BE2C (cell line): ENCODE results near the gene TADA2B.
A peak's percentile ranks its signal among the peaks of the same experiment; 100 is the strongest.

Experiments used
- DNase-seq: peaks from one replicate; pipeline ENCODE4 v3.0.0-alpha.2; 2020
- H3K27me3 ChIP-seq: fragments of 250-450 bp; sonication (Bioruptor Pico); 2 replicates; pipeline ENCODE4 v1.5.1; 2020; ENCODE audit warnings: mild to moderate bottlenecking
- H3K36me3 ChIP-seq: fragments of 250-450 bp; sonication (Bioruptor Pico); 2 replicates; pipeline ENCODE4 v1.5.1; 2020; ENCODE audit warnings: mild to moderate bottlenecking
- H3K4me1 ChIP-seq: fragments of 250-450 bp; sonication (Bioruptor Pico); 2 replicates; pipeline ENCODE4 v1.5.1; 2020
- H3K4me3 ChIP-seq: 2 replicates; pipeline ENCODE4 v1.5.1; 2011; ENCODE audit warnings: low read depth, low read length
- H3K9me3 ChIP-seq: fragments of 250-450 bp; sonication (Bioruptor Pico); 2 replicates; pipeline ENCODE4 v1.5.1; 2020
- CTCF ChIP-seq: IDR thresholded peaks from 2 replicates; pipeline ENCODE4 v1.5.1; 2012; ENCODE audit warnings: mild to moderate bottlenecking, low read depth, low read length

Gene TADA2B

DNA sequence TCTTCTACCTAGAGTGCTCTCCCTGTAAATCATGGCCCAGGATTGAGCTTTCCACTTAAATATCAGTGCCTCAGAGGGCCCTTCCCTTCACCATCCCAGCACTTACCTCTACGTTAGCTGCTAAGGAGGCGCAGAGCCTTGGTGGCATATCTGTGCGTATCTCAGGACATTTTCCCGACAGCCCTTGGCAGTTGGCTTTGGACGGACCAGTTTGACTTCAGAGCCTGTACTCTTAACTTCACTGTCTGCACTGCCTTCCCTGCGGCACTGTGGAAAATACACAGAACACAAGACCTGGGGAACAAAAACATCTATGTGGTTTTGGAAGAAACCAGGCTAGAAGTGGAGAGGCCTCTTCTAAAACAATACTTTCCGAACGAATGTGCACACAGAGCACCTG lies 2.4 kb downstream of the TADA2B start:
- H3K4me1 ChIP-seq = peaks cover 14% of the 10 kb centered on the region; the same call in 1 of the 2 replicates
- H3K36me3 ChIP-seq = no peaks in the 10 kb centered on the region
- DNase-seq = no peak
- H3K4me3 ChIP-seq = peak overlapping the region; percentile 95
- TF ChIP-seq CTCF = no peak
- no peaks in the 10 kb centered on the region for H3K27me3 ChIP-seq
- no peaks in the 10 kb centered on the region for H3K9me3 ChIP-seq

DNA sequence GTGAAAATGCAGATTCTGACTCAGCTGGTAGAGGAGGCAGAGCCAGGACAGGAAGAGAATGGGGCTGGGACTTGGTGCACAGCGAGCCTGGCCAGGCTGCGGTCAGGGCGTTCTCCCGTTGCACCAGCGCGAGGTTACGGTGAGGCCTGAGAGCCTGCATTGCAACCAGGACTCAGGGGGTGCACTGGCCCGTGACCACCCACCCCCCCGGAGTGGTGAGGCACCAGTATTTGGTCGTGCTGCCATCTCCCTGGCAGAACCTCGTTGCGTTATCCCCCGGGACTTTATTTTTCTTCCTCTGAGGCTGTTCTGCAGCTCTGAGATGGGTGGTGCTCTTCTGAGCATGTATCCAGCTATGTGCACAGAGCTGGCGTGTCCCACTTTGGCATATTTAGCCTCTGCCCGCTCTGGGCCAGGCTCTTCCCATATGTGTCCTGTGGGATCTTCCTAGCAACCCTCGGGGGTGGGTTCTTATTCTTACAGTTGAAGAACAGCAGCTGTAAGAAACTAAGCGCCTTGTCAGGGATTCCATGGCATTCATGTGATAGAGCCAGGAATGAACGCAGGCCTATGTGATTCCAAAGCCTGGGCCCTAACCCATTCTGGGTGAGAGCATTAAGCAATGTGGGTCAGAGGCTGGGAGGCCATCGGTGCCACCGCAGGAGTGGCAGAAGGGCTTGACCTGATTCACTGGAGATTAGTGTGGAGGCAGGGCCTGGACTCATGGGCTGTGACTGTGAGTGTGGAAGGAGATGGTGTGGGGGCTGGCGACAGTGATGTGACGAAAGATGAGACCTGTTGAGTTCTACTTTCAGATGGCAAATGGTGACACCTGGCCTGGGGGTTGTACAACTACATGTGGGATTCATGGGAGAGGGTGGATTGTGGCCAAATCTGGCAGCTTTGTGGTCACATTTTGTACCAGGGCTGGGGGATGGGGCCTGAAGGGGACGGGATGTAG lies 3.1 kb downstream of the TADA2B start:
- peak; percentile 34 for DNase-seq
- H3K9me3 ChIP-seq = no peaks in the 10 kb centered on the region
- no peaks in the 10 kb centered on the region for H3K27me3 ChIP-seq
- H3K4me1 ChIP-seq = peaks cover 14% of the 10 kb centered on the region; the same call in 1 of the 2 replicates
- no peak for TF ChIP-seq CTCF
- H3K36me3 ChIP-seq = no peaks in the 10 kb centered on the region; the same call in 1 of the 2 replicates
- peak overlapping the region; percentile 95 for H3K4me3 ChIP-seq

DNA sequence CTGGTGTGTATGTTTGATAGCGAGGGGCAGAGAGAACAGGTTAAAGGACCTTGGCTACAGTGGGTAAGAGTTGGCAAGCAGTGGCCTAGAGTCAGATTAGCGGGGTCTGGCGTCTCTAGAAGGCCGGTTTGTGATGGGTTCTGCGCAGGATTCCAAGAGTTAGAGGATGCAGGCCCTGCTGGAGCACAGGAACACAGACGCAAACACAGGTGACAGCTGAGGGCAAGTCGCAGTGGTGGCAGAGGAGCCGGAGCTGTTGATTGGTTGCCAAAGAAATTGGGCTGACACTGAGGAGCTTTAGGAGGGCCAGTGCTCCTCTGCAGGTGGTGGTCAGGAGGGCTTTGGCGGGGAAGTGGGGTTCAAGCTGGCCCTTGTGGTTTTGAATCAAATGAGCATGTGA lies 3.8 kb downstream of the TADA2B start:
- Histone ChIP-seq H3K4me1 (peaks cover 14% of the 10 kb centered on the region; the same call in 1 of the 2 replicates), H3K27me3 (no peaks in the 10 kb centered on the region), H3K36me3 (peaks cover 2% of the 10 kb centered on the region; the same call in 1 of the 2 replicates), H3K4me3 (no peak overlapping the region), H3K9me3 (no peaks in the 10 kb centered on the region)
- TF ChIP-seq CTCF = no peak
- no peak for DNase-seq

- Histone ChIP-seq H3K9me3 (no peaks in the 10 kb centered on the region), H3K4me1 (peaks cover 14% of the 10 kb centered on the region; the same call in 1 of the 2 replicates), H3K27me3 (no peaks in the 10 kb centered on the region), H3K36me3 (peaks cover 8% of the 10 kb centered on the region), H3K4me3 (no peak overlapping the region)
- DNase-seq = no peak
- no peak for TF ChIP-seq CTCF
Measured at GRCh38 chr4:7048642-7049041, 5.5 kb downstream of the TADA2B start.

DNA sequence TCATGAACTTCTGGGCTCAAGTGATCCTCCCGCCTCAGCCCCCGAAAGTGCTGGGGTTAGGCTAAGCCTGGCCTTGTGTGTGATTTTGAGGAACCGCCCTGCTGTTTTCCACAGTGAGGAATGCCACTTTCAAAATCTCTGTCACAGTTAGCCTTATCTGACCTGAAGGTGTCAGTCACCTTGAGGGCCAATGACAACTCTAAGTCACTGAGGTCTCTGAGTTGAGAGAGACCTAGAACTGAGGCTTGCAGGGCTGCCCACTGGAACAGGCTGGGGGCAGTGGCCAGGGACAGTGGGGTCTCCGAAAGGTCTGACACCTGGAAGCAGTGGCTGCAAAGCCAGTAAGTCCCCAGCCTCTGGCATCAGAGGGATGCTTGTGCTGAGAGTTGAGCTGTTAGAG lies 6.1 kb downstream of the TADA2B start:
- Histone ChIP-seq H3K4me1 (peaks cover 14% of the 10 kb centered on the region; the same call in 1 of the 2 replicates), H3K4me3 (no peak overlapping the region), H3K9me3 (no peaks in the 10 kb centered on the region), H3K27me3 (no peaks in the 10 kb centered on the region), H3K36me3 (peaks cover 14% of the 10 kb centered on the region)
- DNase-seq = no peak
- TF ChIP-seq CTCF = no peak

DNA sequence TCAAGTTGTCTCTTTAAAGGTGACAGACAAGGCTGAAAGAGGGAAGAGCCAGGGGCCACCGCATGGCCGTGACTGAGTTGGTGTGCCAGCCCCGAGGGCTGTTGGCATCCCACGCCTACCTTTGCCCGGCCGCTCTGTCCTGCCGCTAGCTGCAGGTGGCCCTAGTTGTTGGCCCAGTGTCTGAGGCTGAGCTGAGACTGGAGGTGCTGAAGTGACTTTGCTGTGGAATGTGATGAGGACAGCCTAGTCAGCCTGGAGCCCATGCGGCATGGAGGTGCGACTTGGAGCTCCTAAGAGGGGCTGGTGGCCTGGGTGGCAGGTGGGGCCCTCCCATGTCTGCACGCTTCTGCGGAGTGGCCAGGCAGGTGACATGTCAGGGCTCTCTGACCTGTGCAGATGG lies 6.6 kb downstream of the TADA2B start:
- H3K36me3 ChIP-seq = peaks cover 19% of the 10 kb centered on the region
- DNase-seq = no peak
- H3K4me1 ChIP-seq = peaks cover 14% of the 10 kb centered on the region; the same call in 1 of the 2 replicates
- no peak for TF ChIP-seq CTCF
- no peaks in the 10 kb centered on the region for H3K9me3 ChIP-seq
- H3K27me3 ChIP-seq = no peaks in the 10 kb centered on the region
- H3K4me3 ChIP-seq = no peak overlapping the region
